ENCODE data around the gene PCGF1.
A peak's percentile ranks its signal among the peaks of the same experiment; 100 is the strongest.

PCGF1 gene

GRCh38 chr2:74507145-74507925 is at the start of gene PCGF1:
PCGF1 (minus strand) TSS chr2:74507695; CDS start chr2:74507668, 27 bp downstream.
- DNase-seq = peak; percentile 98

- no peak for DNase-seq
Observed at GRCh38 chr2:74556831-74557370, 49.4 kb upstream of the PCGF1 start.

GRCh38 chr2:74556159-74556558 is 48.7 kb upstream of the PCGF1 start:
- DNase-seq = no peak

- DNase-seq = no peak
Observed at GRCh38 chr2:74555610-74556103, 48.2 kb upstream of the PCGF1 start.

- DNase-seq = peak; percentile 47
Observed at GRCh38 chr2:74554820-74555531, 47.5 kb upstream of the PCGF1 start.

- DNase-seq = peak; percentile 86
Observed at GRCh38 chr2:74553892-74554819, 46.7 kb upstream of the PCGF1 start, which contains the start of the genes DOK1 and LOXL3. DOK1 (plus strand) TSS chr2:74554720; CDS start chr2:74554755, 35 bp downstream. LOXL3 (minus strand) TSS chr2:74553942; CDS start chr2:74552634, 1,308 bp downstream.

GRCh38 chr2:74552914-74553811 is 45.7 kb upstream of the PCGF1 start:
- no peak for DNase-seq

GRCh38 chr2:74551942-74552913 is 44.7 kb upstream of the PCGF1 start:
- DNase-seq = no peak

- no peak for DNase-seq
Observed at GRCh38 chr2:74551530-74551929, 44.0 kb upstream of the PCGF1 start.

- no peak for DNase-seq
Observed at GRCh38 chr2:74550231-74550630, 42.7 kb upstream of the PCGF1 start.

GRCh38 chr2:74548900-74549826 is 41.7 kb upstream of the PCGF1 start:
- DNase-seq = no peak

- no peak for DNase-seq
Observed at GRCh38 chr2:74548285-74548899, 40.9 kb upstream of the PCGF1 start.

- no peak for DNase-seq
Observed at GRCh38 chr2:74546004-74546403, 38.5 kb upstream of the PCGF1 start.

GRCh38 chr2:74544634-74545033 is 37.1 kb upstream of the PCGF1 start:
- DNase-seq = peak; percentile 24

GRCh38 chr2:74542978-74543377 is 35.5 kb upstream of the PCGF1 start:
- DNase-seq = no peak

GRCh38 chr2:74540291-74540690 is 32.8 kb upstream of the PCGF1 start:
- DNase-seq = no peak

- no peak for DNase-seq
Observed at GRCh38 chr2:74538881-74539339, 31.4 kb upstream of the PCGF1 start.

GRCh38 chr2:74537140-74537539 is 29.6 kb upstream of the PCGF1 start:
- no peak for DNase-seq
